GM18951 (cell line): Measurements from ENCODE around the gene MARCO.

ENCODE experiments used
- POLR2A ChIP-seq: IDR thresholded peaks from 4 replicates; pipeline ENCODE4 v1.6.1; 2011; ENCODE audit warnings: mild to moderate bottlenecking; ENCODE audit not compliant: insufficient read length, insufficient read depth; ENCODE audit errors: extremely low read depth
- in situ Hi-C: fragments of 300-500 bp; cut with MboI; formaldehyde crosslinking; loops from one replicate; pipeline ENCODE4 v1.12.0; 2022; ENCODE audit warnings: low sequenced_read_pairs, mixed read lengths, inconsistent platforms; ENCODE audit not compliant: unreplicated experiment

The MARCO gene

GRCh38 chr2:119010336-119010735, 68.3 kb downstream of the MARCO start:
- TF ChIP-seq POLR2A = no peak
- in situ Hi-C loops = no loop called here

GRCh38 chr2:119011162-119011909, 69.3 kb downstream of the MARCO start:
- no peak for TF ChIP-seq POLR2A
- in situ Hi-C loops = no loop called here

DNA sequence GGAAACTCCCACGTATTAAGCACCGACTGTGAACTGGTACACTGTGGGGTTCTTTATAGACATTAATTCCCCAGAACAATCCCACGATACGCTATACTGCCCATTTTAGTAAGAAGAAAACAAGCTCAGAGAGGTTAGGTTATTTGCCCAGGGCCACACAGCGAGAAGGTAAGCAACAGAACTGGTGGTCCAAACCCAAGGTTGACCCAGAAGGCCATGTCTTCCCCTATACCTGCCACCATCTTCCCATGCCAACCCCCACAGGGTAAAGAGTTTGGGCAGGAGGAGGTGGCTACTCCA, 69.9 kb downstream of the MARCO start:
- in situ Hi-C loops = no loop called here
- TF ChIP-seq POLR2A = no peak

DNA sequence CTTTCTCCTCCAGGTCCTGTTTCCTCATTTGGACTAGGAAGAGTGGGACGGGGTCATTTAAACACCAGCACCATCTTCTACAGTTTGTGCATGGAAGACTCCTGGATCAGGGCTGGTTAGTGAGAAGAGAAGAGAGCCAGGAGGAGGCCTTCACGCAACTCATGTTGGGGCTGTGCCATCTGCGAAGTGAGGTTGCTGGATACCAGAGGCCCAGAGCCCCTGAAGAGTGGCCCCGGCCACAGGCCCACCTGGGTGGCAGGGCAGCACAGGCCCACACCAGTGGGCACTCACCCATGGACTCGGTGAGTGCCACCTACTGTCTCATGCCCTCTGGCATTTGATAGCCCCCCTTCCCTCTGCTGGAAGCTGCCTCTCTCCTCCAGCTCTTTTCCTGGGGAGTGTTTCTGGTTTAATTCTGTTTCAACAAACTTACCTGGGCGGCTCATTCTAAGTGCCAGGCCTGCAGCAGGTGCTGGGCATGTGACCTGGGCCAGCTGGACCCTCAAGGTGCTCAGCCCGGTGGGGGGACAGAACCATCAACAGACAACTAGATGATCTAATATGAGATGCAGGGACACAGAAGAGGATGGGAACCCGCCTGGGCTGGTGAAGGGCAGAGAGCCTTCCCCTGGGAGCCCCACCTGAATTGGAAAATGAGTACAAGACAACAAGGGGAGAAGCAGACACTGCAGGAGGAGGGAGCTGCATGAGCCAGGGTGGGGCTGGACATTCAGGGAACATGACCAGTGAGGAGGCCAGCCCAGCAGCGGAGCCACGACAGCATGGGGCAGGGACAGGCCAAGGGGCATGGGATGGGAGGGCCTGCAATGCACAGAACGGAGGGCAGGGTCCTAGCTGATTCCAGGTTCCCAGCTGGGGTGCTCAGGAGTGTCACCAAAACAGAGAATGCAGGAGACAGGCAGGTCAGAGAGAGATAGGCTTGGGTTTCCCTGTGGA, 70.6 kb downstream of the MARCO start:
- in situ Hi-C loops = no loop called here
- no peak for TF ChIP-seq POLR2A

DNA sequence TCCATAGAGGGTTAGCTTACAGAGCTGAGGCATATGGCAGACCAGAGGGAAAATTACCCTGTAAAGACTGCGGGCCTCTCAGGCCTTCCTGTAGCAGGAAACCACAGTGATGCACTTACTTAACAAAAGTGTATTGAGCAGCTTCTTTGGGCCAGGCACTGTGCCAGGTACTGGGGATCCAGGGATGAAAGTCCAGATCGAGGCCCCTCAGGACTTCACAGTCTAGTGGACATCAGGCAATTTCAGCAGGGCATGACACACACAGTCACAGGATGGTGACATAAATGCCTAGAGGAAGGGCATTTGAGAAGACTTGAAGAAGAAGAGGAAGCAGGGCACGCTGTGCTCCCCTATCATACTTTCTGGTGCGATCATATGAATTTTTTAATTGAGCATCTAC, 71.7 kb downstream of the MARCO start:
- TF ChIP-seq POLR2A = no peak
- in situ Hi-C loops = no loop called here

DNA sequence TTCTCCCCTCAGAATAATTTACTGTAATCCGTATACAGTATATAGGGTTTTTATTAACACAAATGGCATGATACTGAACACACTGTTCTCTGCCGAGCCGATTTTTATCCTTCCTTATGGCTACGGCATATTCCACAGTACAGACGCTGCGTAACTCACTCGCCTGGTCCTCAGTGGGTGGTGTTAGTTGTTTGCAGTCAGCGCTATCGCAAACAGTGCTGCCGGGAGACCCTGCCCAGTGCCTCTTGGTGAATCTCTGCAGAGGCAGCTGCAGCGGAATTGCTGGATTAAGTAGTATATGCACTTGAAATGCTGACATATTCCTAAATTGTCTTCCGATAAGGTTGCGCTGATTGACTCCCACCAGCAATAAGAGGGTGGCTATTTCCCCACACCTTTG, 73.9 kb downstream of the MARCO start:
- TF ChIP-seq POLR2A = no peak
- in situ Hi-C loops = no loop called here

GRCh38 chr2:119019521-119019920, 77.5 kb downstream of the MARCO start:
- no peak for TF ChIP-seq POLR2A
- in situ Hi-C loops = no loop called here

DNA sequence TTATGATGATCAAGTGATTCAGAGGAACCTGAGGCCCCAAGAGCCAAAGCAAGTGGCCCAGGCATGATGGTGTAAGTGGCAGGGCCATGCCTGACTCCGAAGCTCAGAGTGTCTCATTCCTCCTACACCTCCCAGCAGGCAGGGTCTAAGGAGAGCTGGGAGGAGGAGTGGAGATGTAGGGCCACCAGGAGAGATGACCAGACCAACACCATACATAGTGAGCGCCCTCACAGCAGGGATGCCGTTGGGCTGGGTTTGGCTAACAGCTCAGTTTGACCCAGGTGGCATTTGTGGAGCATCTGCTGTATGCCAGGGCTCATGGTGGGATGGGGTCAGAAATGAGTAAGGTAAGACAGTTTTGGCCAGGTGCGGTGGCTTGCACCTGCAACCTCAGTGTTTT, 80.7 kb downstream of the MARCO start:
- no peak for TF ChIP-seq POLR2A
- in situ Hi-C loops = no loop called here

GRCh38 chr2:119023534-119023933, 81.5 kb downstream of the MARCO start:
- in situ Hi-C loops = no loop called here
- no peak for TF ChIP-seq POLR2A

DNA sequence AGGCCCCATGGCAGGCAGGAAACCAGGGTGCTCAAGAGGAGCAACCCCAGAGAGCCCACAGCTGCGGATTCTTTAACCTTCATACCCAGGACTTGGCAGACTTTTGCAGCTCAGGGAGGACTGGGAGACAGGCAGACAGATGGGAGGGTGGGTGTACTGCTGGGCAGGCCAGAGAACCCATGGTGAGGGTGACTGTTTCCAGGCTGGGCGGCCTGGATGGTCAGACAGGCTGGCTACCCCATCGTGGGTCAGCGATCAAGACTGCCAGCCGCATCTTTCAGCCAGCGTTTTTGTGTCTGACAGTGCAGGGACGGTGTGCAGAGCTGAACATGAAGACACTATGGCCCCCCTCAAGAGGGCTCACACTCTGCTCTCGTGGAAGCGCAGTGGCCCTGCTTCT, 82.2 kb downstream of the MARCO start:
- in situ Hi-C loops = no loop called here
- no peak for TF ChIP-seq POLR2A

GRCh38 chr2:119024568-119024967, 82.6 kb downstream of the MARCO start:
- no peak for TF ChIP-seq POLR2A
- in situ Hi-C loops = no loop called here

DNA sequence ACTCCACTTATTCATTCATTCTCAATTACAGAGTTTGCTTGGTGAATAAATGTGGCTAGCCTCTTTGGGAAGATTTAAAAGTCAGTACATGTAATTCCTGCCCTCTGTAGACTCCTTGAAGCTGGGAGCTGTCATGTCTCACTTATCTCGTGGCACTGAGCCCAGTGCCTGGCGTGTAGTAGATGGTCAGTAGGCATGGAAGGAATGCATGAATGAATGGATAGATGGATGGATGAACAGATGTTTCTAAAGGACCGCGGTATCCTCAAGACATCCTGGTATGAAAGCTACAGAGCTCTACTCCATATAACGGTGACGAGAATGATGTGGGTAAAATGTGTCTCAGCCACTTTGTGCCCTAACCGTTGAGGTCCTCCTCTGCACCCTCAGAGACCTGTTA, 83.0 kb downstream of the MARCO start:
- in situ Hi-C loops = no loop called here
- no peak for TF ChIP-seq POLR2A

GRCh38 chr2:119025762-119026351, 83.9 kb downstream of the MARCO start:
- TF ChIP-seq POLR2A = no peak
- in situ Hi-C loops = no loop called here
